ENCODE measurements around the gene RET.

Gene RET

GRCh38 chr10:43121444-43121843, 44.6 kb downstream of the RET start:
- ChIA-PET CTCF (no interaction called here), POLR2A (no interaction called here)
- no peak overlapping the region for H3K4me3 ChIP-seq (ENCODE audit: low read depth, low read length)
- no peaks in the 10 kb centered on the region for H3K9me3 ChIP-seq (ENCODE audit: control insufficient read depth, insufficient read depth, low read depth, low read length)
- H3K27ac ChIP-seq (ENCODE audit: extremely low read depth, low read depth, low read length), result no peak overlapping the region
- H3K36me3 ChIP-seq (ENCODE audit: control insufficient read depth in 2 of 2, insufficient read depth in 1 of 2, low read length in 2 of 2), result no peaks in the 10 kb centered on the region
- TF ChIP-seq PRDM10 (tag by site-specific recombination; IDR thresholded peaks at IDR 0.05) (peak; percentile 37; the same call in 1 of the 2 replicates), TSHZ1 (tag by site-specific recombination; IDR thresholded peaks at IDR 0.05; ENCODE audit: borderline replicate concordance) (no peak), ZIC2 (tag by site-specific recombination; IDR thresholded peaks at IDR 0.05) (peak; percentile 96), GLIS1 (tag by site-specific recombination; IDR thresholded peaks at IDR 0.05) (peak; percentile 93)
- no peaks in the 10 kb centered on the region for H3K4me1 ChIP-seq (ENCODE audit: control insufficient read depth, insufficient read depth, low read length)

GRCh38 chr10:43122096-43122495, 45.2 kb downstream of the RET start:
- H3K9me3 ChIP-seq (ENCODE audit: control insufficient read depth, insufficient read depth, low read depth, low read length), result no peaks in the 10 kb centered on the region
- TF ChIP-seq ZNF776 (tag by site-specific recombination; IDR thresholded peaks at IDR 0.05; ENCODE audit: borderline replicate concordance), result no peak
- TF ChIP-seq REST (tag by site-specific recombination; IDR thresholded peaks at IDR 0.05), result no peak
- no peak for TF ChIP-seq KLF16 (tag by site-specific recombination; IDR thresholded peaks at IDR 0.05)
- no peak for TF ChIP-seq ZNF791 (tag by site-specific recombination; IDR thresholded peaks at IDR 0.05)
- no peak for TF ChIP-seq ZXDB (tag by site-specific recombination; IDR thresholded peaks at IDR 0.05)
- no peak for TF ChIP-seq ZNF76 (tag by site-specific recombination; IDR thresholded peaks at IDR 0.05; ENCODE audit: borderline replicate concordance, low read depth)
- TF ChIP-seq ZNF311 (tag by site-specific recombination; IDR thresholded peaks at IDR 0.05; ENCODE audit: borderline replicate concordance), result no peak
- no peak for TF ChIP-seq ZNF121 (tag by site-specific recombination; IDR thresholded peaks at IDR 0.05)
- no peak for TF ChIP-seq KLF1 (tag by site-specific recombination; IDR thresholded peaks at IDR 0.05)
- TF ChIP-seq SP3 (tag by site-specific recombination; IDR thresholded peaks at IDR 0.05), result no peak
- POLR2A ChIA-PET, result no interaction called here
- no peaks in the 10 kb centered on the region for H3K36me3 ChIP-seq (ENCODE audit: control insufficient read depth in 2 of 2, insufficient read depth in 1 of 2, low read length in 2 of 2)
- no peak overlapping the region for H3K4me3 ChIP-seq (ENCODE audit: low read depth, low read length)
- H3K27ac ChIP-seq (ENCODE audit: extremely low read depth, low read depth, low read length), result no peak overlapping the region
- CTCF ChIA-PET, result no interaction called here
- no peaks in the 10 kb centered on the region for H3K4me1 ChIP-seq (ENCODE audit: control insufficient read depth, insufficient read depth, low read length)

Measured in HEK293 (cell line).